A204.1 (cell line): ENCODE results near the gene CDKL1.
"Not testable (repeated sequence)": the region's sequence is repeated elsewhere in the genome, so short reads cannot be mapped to it uniquely, and the experiment has no call there.

Experiments used
- FAIRE-seq: peaks from 2 replicates; lab custom pipeline; 2012; peaks lifted over from hg19 to GRCh38; lab: Jason Lieb, UNC

CDKL1 gene

GRCh38 chr14:50321009-50321660 lies 75.5 kb downstream of the CDKL1 start:
- FAIRE-seq: peak; percentile 79

GRCh38 chr14:50320283-50320682 lies 76.4 kb downstream of the CDKL1 start:
- no peak for FAIRE-seq

- FAIRE-seq: no peak
Measured at GRCh38 chr14:50319721-50320120, 77.0 kb downstream of the CDKL1 start.

- FAIRE-seq: no peak
Measured at GRCh38 chr14:50319293-50319692, 77.4 kb downstream of the CDKL1 start.

GRCh38 chr14:50318031-50318626 lies 78.6 kb downstream of the CDKL1 start:
- FAIRE-seq: peak; percentile 86

- FAIRE-seq: not testable (repeated sequence)
Measured at GRCh38 chr14:50314098-50314497, 82.6 kb downstream of the CDKL1 start.

- no peak for FAIRE-seq
Measured at GRCh38 chr14:50312734-50313054, 84.0 kb downstream of the CDKL1 start.

GRCh38 chr14:50311972-50312733 lies 84.5 kb downstream of the CDKL1 start, which contains the start of the genes DMAC2L and L2HGDH:
TSS of gene DMAC2L (plus strand) at chr14:50312324. CDS start at chr14:50321488, 9,164 bp downstream.
TSS of gene L2HGDH (minus strand) at chr14:50312229. CDS start at chr14:50312150, 79 bp downstream.
- FAIRE-seq: no peak

GRCh38 chr14:50311337-50311971 lies 85.2 kb downstream of the CDKL1 start:
- FAIRE-seq: no peak

- FAIRE-seq: no peak
Measured at GRCh38 chr14:50310445-50310844, 86.2 kb downstream of the CDKL1 start.

GRCh38 chr14:50308363-50308915 lies 88.2 kb downstream of the CDKL1 start:
- no peak for FAIRE-seq

GRCh38 chr14:50303744-50304471 lies 92.8 kb downstream of the CDKL1 start:
- FAIRE-seq: no peak

- FAIRE-seq: no peak
Measured at GRCh38 chr14:50301914-50302313, 94.8 kb downstream of the CDKL1 start.

- FAIRE-seq: no peak
Measured at GRCh38 chr14:50299585-50299984, 97.1 kb downstream of the CDKL1 start.

GRCh38 chr14:50290306-50290705 lies 106.4 kb downstream of the CDKL1 start:
- FAIRE-seq: no peak

- FAIRE-seq: no peak
Measured at GRCh38 chr14:50288146-50288545, 108.5 kb downstream of the CDKL1 start.

GRCh38 chr14:50285861-50286260 lies 110.8 kb downstream of the CDKL1 start:
- no peak for FAIRE-seq
